ENCODE data around the gene MEAF6. TPM values are rescaled to one million over a fixed set of nuclear protein-coding genes. Genes with fewer than 3 reads are reported as not detected.

The MEAF6 gene
- total and polyA plus RNA-seq, 5 donors = 32.7 to 40.1 (median 39.0) TPM

DNA sequence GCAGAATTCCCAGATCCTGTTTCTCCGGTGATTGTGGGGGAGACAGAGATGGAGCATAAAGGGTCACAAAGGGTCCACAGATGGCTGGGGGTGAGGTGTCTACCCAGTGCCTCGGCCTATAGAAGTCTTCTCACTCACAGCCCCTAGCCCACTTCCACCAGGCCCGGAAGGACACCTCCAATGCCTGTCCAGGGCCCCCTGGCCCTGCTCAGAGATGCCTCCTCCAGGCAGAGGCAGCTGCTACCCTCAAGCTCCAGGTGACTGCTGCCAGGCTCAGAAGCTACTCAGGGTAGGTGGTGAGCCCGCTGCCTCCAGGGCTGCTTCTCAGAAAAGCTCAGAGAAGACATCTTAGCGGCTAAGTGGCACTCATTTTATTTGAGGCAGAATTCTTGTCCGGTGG lies 62.1 kb downstream of the MEAF6 start:
- DNase-seq (no peak), ATAC-seq (no peak)
- H3K4me3 ChIP-seq (ENCODE audit: low read length) = no peak overlapping the region
- no peaks in the 10 kb centered on the region for H3K9me3 ChIP-seq (ENCODE audit: control insufficient read depth, low read length)
- no peak overlapping the region for H3K27ac ChIP-seq (ENCODE audit: low read length)
- no peaks in the 10 kb centered on the region for H3K4me1 ChIP-seq (ENCODE audit: control insufficient read depth, insufficient read depth, low read length)
- intact Hi-C loops (cut with DNase I) = loop anchor here in 3 of 4 donors (5.0 to 10.0 kb wide), 3 partner anchors 35 to 232 kb away; no protein-coding TSS in a partner anchor
- H3K27me3 ChIP-seq (ENCODE audit: control insufficient read depth, insufficient read depth) = no peaks in the 10 kb centered on the region
- WGBS = 67% methylated on average over 6 of the region's 6 CpGs

DNA sequence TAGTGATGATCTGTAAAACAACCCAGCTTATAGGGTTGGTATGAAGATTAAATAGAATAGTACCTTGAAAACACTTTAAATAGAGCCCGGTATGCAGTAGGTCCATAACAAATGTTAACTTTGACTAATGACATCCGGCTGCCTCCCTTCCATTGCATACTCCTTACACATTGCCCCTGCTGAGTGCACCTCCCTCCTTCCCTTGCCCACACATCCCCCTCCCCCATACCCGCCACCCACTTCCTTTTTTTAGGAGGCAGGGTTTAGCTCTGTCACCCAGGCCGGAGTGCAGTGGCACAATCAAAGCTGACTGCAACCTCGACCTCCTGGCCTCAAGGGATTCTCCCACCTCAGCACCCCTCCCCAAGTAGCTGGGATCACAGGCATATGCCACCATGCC lies 64.6 kb downstream of the MEAF6 start:
- Histone ChIP-seq H3K27ac (ENCODE audit: low read length) (no peak overlapping the region), H3K4me3 (ENCODE audit: low read length) (no peak overlapping the region), H3K4me1 (ENCODE audit: control insufficient read depth, insufficient read depth, low read length) (no peaks in the 10 kb centered on the region), H3K27me3 (ENCODE audit: control insufficient read depth, insufficient read depth) (no peaks in the 10 kb centered on the region), H3K9me3 (ENCODE audit: control insufficient read depth, low read length) (no peaks in the 10 kb centered on the region)
- intact Hi-C loops (cut with DNase I) = loop anchor here in 3 of 4 donors (5.0 to 10.0 kb wide), 3 partner anchors 37 to 235 kb away; no protein-coding TSS in a partner anchor
- DNase-seq (no peak), ATAC-seq (no peak)
- WGBS = 30% methylated on average over 5 of the region's 5 CpGs

DNA sequence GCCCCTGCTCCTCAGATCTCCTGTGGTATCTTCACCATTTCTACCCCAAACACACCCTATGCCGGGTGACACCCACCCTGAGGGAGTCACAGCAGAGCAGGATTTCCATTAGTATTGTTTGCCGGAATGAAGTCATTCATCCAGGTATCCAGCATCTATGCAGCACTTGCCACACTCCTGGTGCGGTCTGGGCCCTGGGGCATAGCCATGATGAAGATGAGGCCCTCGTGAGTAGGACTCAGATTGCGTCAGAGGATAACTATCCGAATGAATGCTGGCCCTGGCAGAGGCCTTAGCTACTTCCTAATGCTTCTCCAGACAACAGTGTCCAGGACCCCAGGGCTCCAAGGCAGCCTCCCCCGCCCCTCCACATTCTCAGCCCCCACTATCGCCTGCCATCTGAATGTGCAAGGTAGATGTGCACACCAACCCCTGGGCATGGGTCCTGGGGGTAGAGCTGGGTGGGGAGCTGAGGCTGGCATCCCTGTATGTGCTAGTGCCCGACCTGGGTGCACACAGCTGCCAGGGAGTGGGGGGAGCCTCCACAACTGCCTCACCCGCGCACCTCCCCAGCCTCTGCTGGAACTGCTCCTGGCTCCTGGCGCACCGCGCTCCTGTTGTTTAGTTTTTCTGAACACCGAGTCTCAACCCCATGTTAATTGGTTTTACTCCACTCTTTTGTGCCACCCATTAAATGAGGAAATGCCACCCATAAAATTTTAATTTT lies 65.7 kb downstream of the MEAF6 start:
- WGBS = 66% methylated on average over 15 of the region's 15 CpGs
- no peak overlapping the region for H3K27ac ChIP-seq (ENCODE audit: low read length)
- H3K9me3 ChIP-seq (ENCODE audit: control insufficient read depth, low read length) = no peaks in the 10 kb centered on the region
- H3K4me1 ChIP-seq (ENCODE audit: control insufficient read depth, insufficient read depth, low read length) = no peaks in the 10 kb centered on the region
- DNase-seq (no peak), ATAC-seq (no peak)
- intact Hi-C loops (cut with DNase I) = no loop called here
- H3K27me3 ChIP-seq (ENCODE audit: control insufficient read depth, insufficient read depth) = no peaks in the 10 kb centered on the region
- H3K4me3 ChIP-seq (ENCODE audit: low read length) = no peak overlapping the region

DNA sequence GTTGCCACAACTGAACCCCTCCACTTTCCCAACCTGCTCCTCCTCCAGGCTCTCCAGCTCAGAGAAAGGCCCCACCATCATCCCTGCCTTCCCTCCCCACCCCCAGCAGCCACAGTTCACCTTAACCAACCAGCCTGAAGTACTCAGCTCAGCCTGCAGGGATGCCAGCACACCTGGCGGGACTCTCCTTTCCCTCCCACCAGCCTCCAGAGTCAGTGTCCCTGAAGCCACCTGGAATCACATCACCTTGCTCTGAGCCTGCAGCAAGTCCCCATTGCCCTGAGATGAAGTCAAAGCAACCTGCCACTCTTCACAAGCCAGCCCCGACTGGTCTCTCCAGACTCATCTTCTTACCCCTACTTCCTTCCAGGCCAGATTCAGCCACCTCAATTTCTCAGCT lies 66.4 kb downstream of the MEAF6 start:
- DNase-seq = no peak
- intact Hi-C loops (cut with DNase I) = no loop called here
- ATAC-seq = no peak
- no peak overlapping the region for H3K27ac ChIP-seq (ENCODE audit: low read length)
- H3K27me3 ChIP-seq (ENCODE audit: control insufficient read depth, insufficient read depth) = no peaks in the 10 kb centered on the region
- 51% methylated on average over 2 of the region's 2 CpGs for WGBS
- no peaks in the 10 kb centered on the region for H3K9me3 ChIP-seq (ENCODE audit: control insufficient read depth, low read length)
- H3K4me3 ChIP-seq (ENCODE audit: low read length) = no peak overlapping the region
- no peaks in the 10 kb centered on the region for H3K4me1 ChIP-seq (ENCODE audit: control insufficient read depth, insufficient read depth, low read length)

DNA sequence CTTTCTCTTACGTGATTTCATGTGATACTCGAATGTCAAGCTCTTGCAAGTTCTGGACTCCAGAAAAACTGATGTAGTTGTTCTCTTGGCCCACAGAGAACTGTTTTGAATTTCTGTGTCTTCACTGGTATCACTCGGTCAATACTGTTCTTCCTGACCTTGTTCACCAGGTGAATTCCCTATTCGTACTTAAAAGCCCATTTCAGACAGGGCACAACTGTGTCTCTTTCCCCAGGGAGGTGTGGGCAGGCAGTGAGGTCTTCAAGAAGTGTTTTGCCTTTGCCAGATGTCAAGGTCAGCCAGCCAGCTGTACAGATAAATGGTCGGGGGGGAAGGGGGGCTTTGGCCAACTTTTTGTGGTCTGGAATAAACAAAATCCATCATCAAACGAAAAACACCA lies 67.7 kb downstream of the MEAF6 start:
- Histone ChIP-seq H3K9me3 (ENCODE audit: control insufficient read depth, low read length) (no peaks in the 10 kb centered on the region), H3K27ac (ENCODE audit: low read length) (no peak overlapping the region), H3K4me3 (ENCODE audit: low read length) (no peak overlapping the region), H3K4me1 (ENCODE audit: control insufficient read depth, insufficient read depth, low read length) (no peaks in the 10 kb centered on the region), H3K27me3 (ENCODE audit: control insufficient read depth, insufficient read depth) (no peaks in the 10 kb centered on the region)
- intact Hi-C loops (cut with DNase I) = no loop called here
- no peak for DNase-seq
- WGBS = 50% methylated on average over 6 of the region's 6 CpGs
- ATAC-seq = no peak

DNA sequence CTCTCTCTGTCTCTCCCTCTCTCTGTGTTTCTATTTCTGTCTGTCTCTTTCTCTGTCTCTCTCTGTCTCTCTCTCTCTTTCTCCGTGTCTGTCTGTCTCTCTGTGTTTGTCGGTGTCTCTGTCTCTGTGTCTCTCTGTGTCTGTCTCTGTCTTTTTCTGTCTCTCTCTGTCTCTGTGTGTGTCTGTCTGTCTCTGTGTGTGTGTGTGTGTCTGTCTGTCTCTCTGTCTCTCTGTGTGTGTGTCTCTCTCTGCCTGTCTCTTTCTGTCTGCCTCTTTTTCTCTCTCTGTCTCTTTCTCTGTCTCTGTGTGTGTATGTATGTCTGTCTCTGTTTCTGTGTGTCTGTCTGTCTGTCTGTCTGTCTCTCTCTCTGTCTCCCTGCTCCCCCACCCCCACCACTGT lies 71.9 kb downstream of the MEAF6 start:
- ATAC-seq = no peak
- 66% methylated on average over 2 of the region's 2 CpGs for WGBS

More for the DNA sequence above, 71.9 kb downstream of the MEAF6 start:
- H3K9me3 ChIP-seq (ENCODE audit: control insufficient read depth, low read length) = no peaks in the 10 kb centered on the region
- no peak for DNase-seq
- no peaks in the 10 kb centered on the region for H3K27me3 ChIP-seq (ENCODE audit: control insufficient read depth, insufficient read depth)
- no peaks in the 10 kb centered on the region for H3K4me1 ChIP-seq (ENCODE audit: control insufficient read depth, insufficient read depth, low read length)
- no peak overlapping the region for H3K27ac ChIP-seq (ENCODE audit: low read length)
- no peak overlapping the region for H3K4me3 ChIP-seq (ENCODE audit: low read length)
- intact Hi-C loops (cut with DNase I) = no loop called here

Small RNA genes lying within 50 kb of the gene (microRNA-seq; reads per million reads assigned to microRNA genes)
- 0.42 to 1.1 reads per million in 2 donors for gene MIR5581
- gene MIR6732 = 0 reads per million in 2 donors

Other genes with a start within 250 kb of the MEAF6 start
- gene ZC3H12A, start 40.2 kb downstream of the MEAF6 start, total RNA-seq = 10 to 100 TPM in 1 of 4 donors, 1 to 10 TPM in 3; 6.0 to 15.1 (median 8.1) TPM
- 7.2 TPM for gene ZC3H12A, start 40.2 kb downstream of the MEAF6 start, polyA plus RNA-seq
- 1 to 10 TPM; 7.9 to 9.9 (median 8.4) TPM for gene SNIP1, start 39.5 kb upstream of the MEAF6 start, total RNA-seq
- 4.5 TPM for gene SNIP1, start 39.5 kb upstream of the MEAF6 start, polyA plus RNA-seq
- 1 to 10 TPM; 7.3 to 9.9 (median 8.7) TPM for gene DNALI1, start 42.2 kb upstream of the MEAF6 start, total RNA-seq
- gene DNALI1, start 42.2 kb upstream of the MEAF6 start, polyA plus RNA-seq = 7.7 TPM
- 10 to 100 TPM; 22.2 to 33.5 (median 25.9) TPM for gene GNL2, start 81.2 kb upstream of the MEAF6 start, total RNA-seq
- 33.5 TPM for gene GNL2, start 81.2 kb upstream of the MEAF6 start, polyA plus RNA-seq
- gene RSPO1, start 120.1 kb upstream of the MEAF6 start, total RNA-seq = under 1 TPM in 3 of 4 donors, not detected in 1; 0.15 to 0.50 (median 0.26) TPM
- gene RSPO1, start 120.1 kb upstream of the MEAF6 start, polyA plus RNA-seq = not detected
- gene CDCA8, start 177.8 kb upstream of the MEAF6 start, total RNA-seq = 1 to 10 TPM in 1 of 4 donors, under 1 TPM in 2, not detected in 1; 0.25 to 1.1 (median 0.68) TPM
- 0.38 TPM for gene CDCA8, start 177.8 kb upstream of the MEAF6 start, polyA plus RNA-seq